GM18511 (cell line): ENCODE measurements around the gene PDE7B.
"Not testable (repeated sequence)": the region's sequence is repeated elsewhere in the genome, so short reads cannot be mapped to it uniquely, and the experiment has no call there.

Experiments used
- ATAC-seq: cut with Tn5 transposase; IDR thresholded peaks from one replicate; pipeline ENCODE4 v1.9.1; 2021; ENCODE audit warnings: mild to moderate bottlenecking, moderate library complexity; ENCODE audit not compliant: unreplicated experiment

PDE7B gene

GRCh38 chr6:136137739-136138402 is 286.4 kb downstream of the PDE7B start:
- no peak for ATAC-seq

GRCh38 chr6:136139111-136139510 is 287.6 kb downstream of the PDE7B start:
- not testable (repeated sequence) for ATAC-seq

GRCh38 chr6:136144251-136145023 is 292.9 kb downstream of the PDE7B start:
- ATAC-seq, result no peak

- no peak for ATAC-seq
These were observed 294.6 kb downstream of the PDE7B start for GRCh38 chr6:136146130-136146529.

- ATAC-seq, result no peak
These were observed 295.8 kb downstream of the PDE7B start for GRCh38 chr6:136147342-136147741.

- no peak for ATAC-seq
These were observed 296.6 kb downstream of the PDE7B start for GRCh38 chr6:136148051-136148450.

GRCh38 chr6:136148523-136148922 is 297.0 kb downstream of the PDE7B start:
- ATAC-seq, result no peak

GRCh38 chr6:136149311-136149710 is 297.8 kb downstream of the PDE7B start:
- ATAC-seq, result no peak

GRCh38 chr6:136150961-136151360 is 299.5 kb downstream of the PDE7B start:
- ATAC-seq, result no peak

GRCh38 chr6:136153707-136154375 is 302.3 kb downstream of the PDE7B start:
- no peak for ATAC-seq

- no peak for ATAC-seq
These were observed 303.7 kb downstream of the PDE7B start for GRCh38 chr6:136155191-136155590.

GRCh38 chr6:136157743-136158142 is 306.2 kb downstream of the PDE7B start:
- ATAC-seq, result no peak

- ATAC-seq, result no peak
These were observed 306.9 kb downstream of the PDE7B start for GRCh38 chr6:136158387-136158821.

GRCh38 chr6:136158971-136159370 is 307.5 kb downstream of the PDE7B start:
- ATAC-seq, result no peak

- no peak for ATAC-seq
These were observed 308.7 kb downstream of the PDE7B start for GRCh38 chr6:136160250-136160649.

GRCh38 chr6:136161950-136162349 is 310.4 kb downstream of the PDE7B start:
- ATAC-seq, result no peak

- ATAC-seq, result no peak
These were observed 311.8 kb downstream of the PDE7B start for GRCh38 chr6:136163260-136163659.

- ATAC-seq, result no peak
These were observed 315.3 kb downstream of the PDE7B start for GRCh38 chr6:136166815-136167214.

GRCh38 chr6:136169394-136170148 is 318.1 kb downstream of the PDE7B start:
- no peak for ATAC-seq

GRCh38 chr6:136171231-136171630 is 319.7 kb downstream of the PDE7B start:
- ATAC-seq, result no peak
